Adrenal gland (tissue), 12 donors: ENCODE data around the gene CDH20. TPM values are rescaled to one million over a fixed set of nuclear protein-coding genes. Genes with fewer than 3 reads are reported as not detected.
A peak's percentile ranks its signal among the peaks of the same experiment; 100 is the strongest.

Experiments used
- DNase-seq, 7 donors: peaks; one replicate each; pipeline ENCODE4 v3.0.0-alpha.2; 2019 to 2020
- H3K27ac ChIP-seq, 5 donors: fragments of 200-600 bp; sonication (generic) in 4 of 5; 1 replicate in 3 of 5; 2 replicates in 2 of 5; pipeline versions ENCODE4 v1.5.1 to v1.8.0; 2016 to 2020; ENCODE audit warnings: mild to moderate bottlenecking in 1 of 5
- H3K27me3 ChIP-seq: fragments of 200-600 bp; 2 replicates; pipeline ENCODE4 v1.8.0; 2021
- H3K36me3 ChIP-seq, 2 donors: fragments of 200-600 bp; replicated peaks in 1 of 2; 1 replicate in 1 of 2; 2 replicates in 1 of 2; pipeline versions ENCODE4 v1.5.1 to v1.8.0; 2018 to 2022
- H3K4me1 ChIP-seq, 2 donors: fragments of 200-600 bp; replicated peaks in 1 of 2; 1 replicate in 1 of 2; 2 replicates in 1 of 2; pipeline versions ENCODE4 v1.5.1 to v1.8.0; 2018 to 2021
- H3K4me3 ChIP-seq, 4 donors: fragments of 200-600 bp; sonication (generic) in 3 of 4; one replicate each; pipeline ENCODE4 v1.5.1; 2016 to 2018
- H3K9me3 ChIP-seq, 3 donors: fragments of 200-600 bp; sonication (generic) in 1 of 3; replicated peaks in 1 of 3; 1 replicate in 2 of 3; 2 replicates in 1 of 3; pipeline versions ENCODE4 v1.5.1 to v1.8.0; 2016 to 2021
- CTCF ChIP-seq, 6 experiments: fragments of 450-650 bp in 4 of 6; fragments of 200-600 bp in 2 of 6; sonication (generic) in 1 of 6; IDR thresholded peaks; 1 replicate in 5 of 6; 2 replicates in 1 of 6; pipeline versions ENCODE4 v1.5.1 to v1.8.0; 2016 to 2021; ENCODE audit warnings: antibody characterized with exemption in 6 of 6, mild to moderate bottlenecking in 2 of 6, moderate library complexity in 1 of 6
- POLR2A ChIP-seq, 2 donors: fragments of 450-650 bp; IDR thresholded peaks; one replicate each; pipeline ENCODE4 v1.6.1; 2017; ENCODE audit warnings: antibody characterized with exemption in 2 of 2, mild to moderate bottlenecking in 2 of 2, moderate library complexity in 1 of 2
- WGBS, 4 donors: extraction: QIAGEN DNeasy Blood & Tissue Kit in 2 of 4; methylation state at CpG; one replicate each; pipeline versions ENCODE4 v1.1.5 to v1.1.7; 2013 to 2017; 5-methylcytosine and 5-hydroxymethylcytosine counted together
- intact Hi-C, 2 donors: fragments of 100-400 bp; cut with DNase I; formaldehyde crosslinking; loops; one replicate each; pipeline versions ENCODE4 v1.14.1 to v1.15.0; 2022 to 2023
- polyA plus RNA-seq, 3 donors: library from polyadenylated mRNA; stranded (reverse); fragments of 200-250 nt in 2 of 3; fragments of 350-450 nt in 1 of 3; fragmentation: Illumina TruSeq in 1 of 3; extraction: RNeasy Lipid Tissue Mini Kit (QIAGEN cat#74804) in 1 of 3; gene quantifications; one replicate each; pipeline ENCODE4 v1.2.3, GENCODE V29; 2013 to 2014
- total RNA-seq, 9 donors: library from RNA; depleted of rRNA in 4 of 9; stranded (reverse); fragments of >200 nt in 4 of 9; fragments of 120-200 nt in 1 of 9; fragmentation: NEBNext Ultra II Directional in 1 of 9; extraction: Animal tissue kit (Norgen Biotek cat#: 25700) in 1 of 9; gene quantifications; one replicate each; pipeline versions ENCODE4 v1.1.0 to v1.2.4, GENCODE V29; 2013 to 2023
- donor health status: healthy with polysubstance abuse.
- donor health status: Bipolar disorder and iron deficiency.
- donor health status: DM: yes; HTN: yes; CAD: no.
- donor health status: DM: no; HTN: no; CAD: no.
- donor health status: DM: no; HTN: no; CAD: no.
- donor health status: DM: yes; HTN: yes; CAD: no.

The CDH20 gene
- total and polyA plus RNA-seq, 12 donors, result 0.07 to 11.6 (median 0.29) TPM; not detected in 2

GRCh38 chr18:61329398-61329797 lies 3.8 kb upstream of the CDH20 start:
- no peak for TF ChIP-seq POLR2A (IDR thresholded peaks at IDR 0.05)
- no peak for DNase-seq
- H3K36me3 ChIP-seq, result no peaks in the 10 kb centered on the region
- intact Hi-C loops, result loop anchor here (10.0 kb wide), 1 partner anchor 175 kb away; no protein-coding TSS in a partner anchor
- H3K4me1 ChIP-seq, result no peaks in the 10 kb centered on the region
- no peak overlapping the region for H3K27ac ChIP-seq
- 49 to 80% (median 61%) methylated on average over 3 of the region's 3 CpGs for WGBS, 4 donors
- H3K4me3 ChIP-seq, result no peak overlapping the region
- no peaks in the 10 kb centered on the region for H3K9me3 ChIP-seq
- H3K27me3 ChIP-seq, result peaks cover 11% of the 10 kb centered on the region

GRCh38 chr18:61331051-61331450 lies 2.2 kb upstream of the CDH20 start:
- intact Hi-C loops, result no loop called here
- TF ChIP-seq POLR2A (IDR thresholded peaks at IDR 0.05), result no peak
- TF ChIP-seq CTCF (IDR thresholded peaks at IDR 0.05), result no peak
- WGBS, 4 donors, result 77 to 85% (median 79%) methylated on average over 3 of the region's 3 CpGs
- no peaks in the 10 kb centered on the region for H3K9me3 ChIP-seq
- H3K4me1 ChIP-seq, result no peaks in the 10 kb centered on the region
- no peaks in the 10 kb centered on the region for H3K36me3 ChIP-seq
- H3K27me3 ChIP-seq, result peaks cover 11% of the 10 kb centered on the region
- DNase-seq, result no peak
- no peak overlapping the region for H3K4me3 ChIP-seq
- no peak overlapping the region for H3K27ac ChIP-seq

GRCh38 chr18:61333746-61334490 lies 688 bp downstream of the CDH20 start:
- H3K9me3 ChIP-seq, result no peaks in the 10 kb centered on the region
- 1 to 4% (median 2%) methylated on average over 9 to 73 of the region's 73 CpGs for WGBS, 4 donors
- H3K4me3 ChIP-seq, result peak overlapping the region in 1 of 4 donors; percentile 33
- intact Hi-C loops, result no loop called here
- no peaks in the 10 kb centered on the region for H3K4me1 ChIP-seq
- TF ChIP-seq POLR2A (IDR thresholded peaks at IDR 0.05) (no peak), CTCF (IDR thresholded peaks at IDR 0.05) (no peak)
- no peak overlapping the region for H3K27ac ChIP-seq
- DNase-seq, result peak in 1 of 7 donors; percentile 6
- peaks cover 11% of the 10 kb centered on the region for H3K27me3 ChIP-seq
- H3K36me3 ChIP-seq, result no peaks in the 10 kb centered on the region

DNA sequence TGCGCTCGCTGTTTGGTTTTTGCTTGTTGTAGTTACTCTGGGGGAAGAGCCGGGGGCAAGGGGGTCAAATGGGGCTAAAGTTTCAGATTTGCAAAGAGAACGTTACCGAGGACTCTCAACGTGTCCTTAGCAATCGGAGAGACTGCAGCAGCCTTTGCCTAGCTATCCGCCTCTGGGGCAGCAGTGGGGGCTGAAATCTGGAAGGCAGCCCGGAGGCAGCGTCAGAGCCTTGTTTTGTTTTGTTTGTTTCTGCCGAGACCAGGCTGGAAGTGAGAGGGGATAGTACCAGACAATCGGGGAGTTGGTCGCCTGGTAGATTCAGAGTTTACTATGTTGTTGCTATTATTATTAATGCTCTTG lies 1.2 kb downstream of the CDH20 start:
- no peak overlapping the region for H3K27ac ChIP-seq
- intact Hi-C loops, result no loop called here
- peak overlapping the region in 1 of 4 donors; percentile 33 for H3K4me3 ChIP-seq

More for the DNA sequence above, 1.2 kb downstream of the CDH20 start:
- no peak for DNase-seq
- no peaks in the 10 kb centered on the region for H3K9me3 ChIP-seq
- no peaks in the 10 kb centered on the region for H3K36me3 ChIP-seq
- WGBS, 4 donors, result 5 to 9% (median 6%) methylated on average over 10 to 13 of the region's 13 CpGs
- H3K4me1 ChIP-seq, result no peaks in the 10 kb centered on the region
- peaks cover 11% of the 10 kb centered on the region for H3K27me3 ChIP-seq
- no peak for TF ChIP-seq POLR2A (IDR thresholded peaks at IDR 0.05)
- TF ChIP-seq CTCF (IDR thresholded peaks at IDR 0.05), result no peak
